KMS-11 (cell line): ENCODE results near the gene RBM20.

Experiments used
- H2AFZ ChIP-seq: fragments of 200-600 bp; sonication (generic); 2 replicates; pipeline ENCODE4 v1.6.1; 2016; ENCODE audit warnings: antibody characterized with exemption, mixed run types, low read depth
- H3K27ac ChIP-seq: fragments of 200-600 bp; sonication (generic); 2 replicates; pipeline ENCODE4 v1.6.1; 2016; ENCODE audit warnings: mild to moderate bottlenecking, mixed run types
- H3K27me3 ChIP-seq: fragments of 200-600 bp; sonication (generic); 2 replicates; pipeline ENCODE4 v1.6.1; 2017; ENCODE audit warnings: mild to moderate bottlenecking, low read depth, mixed run types, moderate library complexity; ENCODE audit not compliant: insufficient read depth
- H3K36me3 ChIP-seq: fragments of 200-600 bp; sonication (generic); 2 replicates; pipeline ENCODE4 v1.6.1; 2017; ENCODE audit warnings: mild to moderate bottlenecking, mixed run types; ENCODE audit not compliant: insufficient read depth
- H3K4me1 ChIP-seq: fragments of 200-600 bp; sonication (generic); 2 replicates; pipeline ENCODE4 v1.6.1; 2016; ENCODE audit warnings: mild to moderate bottlenecking, low read depth, mixed run types; ENCODE audit not compliant: poor library complexity, severe bottlenecking
- H3K4me2 ChIP-seq: fragments of 200-600 bp; sonication (generic); 2 replicates; pipeline ENCODE4 v1.7.0; 2016; ENCODE audit warnings: mild to moderate bottlenecking, mixed run types
- H3K4me3 ChIP-seq: fragments of 200-600 bp; sonication (generic); IDR thresholded peaks from 2 replicates; pipeline ENCODE4 v1.6.1; 2017; ENCODE audit warnings: low read depth, low read length, mixed read lengths; ENCODE audit not compliant: insufficient read depth
- H3K79me2 ChIP-seq: fragments of 200-600 bp; sonication (generic); 2 replicates; pipeline ENCODE4 v1.6.1; 2016; ENCODE audit warnings: low read depth, mixed run types; ENCODE audit not compliant: insufficient read depth
- H3K9ac ChIP-seq: fragments of 200-600 bp; sonication (generic); 2 replicates; pipeline ENCODE4 v1.6.1; 2016; ENCODE audit warnings: mild to moderate bottlenecking, mixed run types
- H4K20me1 ChIP-seq: fragments of 200-600 bp; sonication (generic); 2 replicates; pipeline ENCODE4 v1.6.1; 2016; ENCODE audit warnings: mild to moderate bottlenecking, mixed run types; ENCODE audit not compliant: insufficient read depth
- TF ChIP-seq, protein P1 (sequence below): fragments of 200-600 bp; sonication (generic); conservative IDR thresholded peaks from 2 replicates; pipeline ENCODE4 v1.6.1; 2017; ENCODE audit warnings: low read depth, mild to moderate bottlenecking, antibody characterized with exemption, low read length, moderate library complexity, mixed read lengths

RBM20 gene

DNA sequence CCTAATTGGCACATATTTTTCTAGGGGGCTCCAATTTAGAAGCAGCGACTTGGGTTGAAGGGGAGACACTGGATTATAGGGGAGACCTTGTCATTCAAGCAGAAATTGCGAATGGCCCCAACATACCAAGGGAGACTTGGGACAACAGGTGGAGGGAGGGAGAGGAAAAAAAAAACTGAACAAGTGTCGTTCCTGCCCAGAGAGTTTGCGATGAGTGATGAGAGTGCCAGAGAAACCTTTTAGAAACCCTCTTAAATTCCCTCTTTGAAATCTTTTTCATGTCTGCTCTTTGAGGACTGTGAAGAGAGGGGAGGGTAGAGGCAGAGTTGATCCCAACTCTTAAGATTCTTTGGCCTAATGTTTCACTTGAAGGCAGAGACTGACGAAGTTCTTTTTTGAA, 24.3 kb downstream of the RBM20 start:
- Histone ChIP-seq H3K9ac (no peak overlapping the region), H4K20me1 (no peaks in the 10 kb centered on the region), H3K27ac (no peak overlapping the region), H3K27me3 (no peaks in the 10 kb centered on the region), H3K4me1 (peaks cover 11% of the 10 kb centered on the region), H3K36me3 (no peaks in the 10 kb centered on the region), H3K4me3 (no peak overlapping the region), H3K4me2 (no peak overlapping the region), H2AFZ (no peak overlapping the region), H3K79me2 (no peaks in the 10 kb centered on the region)
- TF ChIP-seq, protein P1, sequence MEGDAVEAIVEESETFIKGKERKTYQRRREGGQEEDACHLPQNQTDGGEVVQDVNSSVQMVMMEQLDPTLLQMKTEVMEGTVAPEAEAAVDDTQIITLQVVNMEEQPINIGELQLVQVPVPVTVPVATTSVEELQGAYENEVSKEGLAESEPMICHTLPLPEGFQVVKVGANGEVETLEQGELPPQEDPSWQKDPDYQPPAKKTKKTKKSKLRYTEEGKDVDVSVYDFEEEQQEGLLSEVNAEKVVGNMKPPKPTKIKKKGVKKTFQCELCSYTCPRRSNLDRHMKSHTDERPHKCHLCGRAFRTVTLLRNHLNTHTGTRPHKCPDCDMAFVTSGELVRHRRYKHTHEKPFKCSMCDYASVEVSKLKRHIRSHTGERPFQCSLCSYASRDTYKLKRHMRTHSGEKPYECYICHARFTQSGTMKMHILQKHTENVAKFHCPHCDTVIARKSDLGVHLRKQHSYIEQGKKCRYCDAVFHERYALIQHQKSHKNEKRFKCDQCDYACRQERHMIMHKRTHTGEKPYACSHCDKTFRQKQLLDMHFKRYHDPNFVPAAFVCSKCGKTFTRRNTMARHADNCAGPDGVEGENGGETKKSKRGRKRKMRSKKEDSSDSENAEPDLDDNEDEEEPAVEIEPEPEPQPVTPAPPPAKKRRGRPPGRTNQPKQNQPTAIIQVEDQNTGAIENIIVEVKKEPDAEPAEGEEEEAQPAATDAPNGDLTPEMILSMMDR = no peak

DNA sequence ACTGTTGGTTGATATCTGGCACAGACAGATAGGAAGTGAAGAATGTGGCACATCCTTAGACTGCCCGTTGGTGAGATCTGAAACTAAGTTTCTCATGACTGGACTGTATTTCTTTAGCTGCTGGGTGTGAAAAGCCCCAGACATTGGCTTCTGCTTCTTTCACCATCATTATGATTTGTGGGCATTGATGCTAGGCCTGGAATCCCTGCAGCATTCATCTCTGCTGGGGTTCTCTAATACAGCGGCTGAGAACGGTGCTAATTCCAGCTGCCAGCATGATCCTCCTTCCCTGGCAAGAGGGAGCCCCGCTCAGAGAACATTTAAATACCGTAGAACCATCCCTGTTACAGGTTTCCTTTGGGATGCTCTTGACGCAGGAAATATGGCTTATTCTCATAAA, 26.2 kb downstream of the RBM20 start:
- no peaks in the 10 kb centered on the region for H3K27me3 ChIP-seq
- H3K4me2 ChIP-seq = no peak overlapping the region
- no peak overlapping the region for H3K27ac ChIP-seq
- no peaks in the 10 kb centered on the region for H3K79me2 ChIP-seq
- H4K20me1 ChIP-seq = no peaks in the 10 kb centered on the region
- no peak overlapping the region for H2AFZ ChIP-seq
- H3K4me1 ChIP-seq = peaks cover 11% of the 10 kb centered on the region
- no peaks in the 10 kb centered on the region for H3K36me3 ChIP-seq
- no peak overlapping the region for H3K9ac ChIP-seq
- TF ChIP-seq, protein P1 = no peak
- H3K4me3 ChIP-seq = no peak overlapping the region

- peak overlapping the region; percentile 95 for H2AFZ ChIP-seq
- no peaks in the 10 kb centered on the region for H3K79me2 ChIP-seq
- peaks cover 11% of the 10 kb centered on the region for H3K4me1 ChIP-seq
- H3K27me3 ChIP-seq = no peaks in the 10 kb centered on the region
- H3K4me3 ChIP-seq = peak overlapping the region; percentile 25
- peak overlapping the region; percentile 44 for H3K4me2 ChIP-seq
- TF ChIP-seq, protein P1 = peak; percentile 86
- H4K20me1 ChIP-seq = no peaks in the 10 kb centered on the region
- H3K9ac ChIP-seq = peak overlapping the region; percentile 82
- H3K36me3 ChIP-seq = no peaks in the 10 kb centered on the region
- H3K27ac ChIP-seq = peak overlapping the region; percentile 53; the same call in 1 of the 2 replicates
Observed at GRCh38 chr10:110671788-110672579, 27.8 kb downstream of the RBM20 start.

DNA sequence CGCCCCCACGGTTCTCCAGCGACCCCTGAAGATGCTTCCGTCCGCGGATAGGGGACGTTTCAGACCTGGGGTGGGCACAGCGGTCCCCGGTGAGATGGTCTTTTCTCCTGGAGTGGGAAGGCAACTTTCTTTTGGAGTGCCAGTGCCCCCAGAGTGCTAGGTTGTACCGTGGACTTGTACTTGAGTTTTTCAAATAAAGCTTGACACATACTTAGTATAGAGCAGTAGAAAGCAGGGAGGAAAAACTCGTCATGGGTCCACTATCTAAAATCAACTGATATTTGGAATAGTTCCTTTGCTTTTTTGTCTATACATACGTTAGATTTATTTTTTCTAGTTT, 28.4 kb downstream of the RBM20 start:
- TF ChIP-seq, protein P1 = no peak
- H3K27me3 ChIP-seq = no peaks in the 10 kb centered on the region
- H3K79me2 ChIP-seq = no peaks in the 10 kb centered on the region
- no peaks in the 10 kb centered on the region for H4K20me1 ChIP-seq
- H3K36me3 ChIP-seq = no peaks in the 10 kb centered on the region
- H3K4me2 ChIP-seq = peak overlapping the region; percentile 44
- peak overlapping the region; percentile 53; the same call in 1 of the 2 replicates for H3K27ac ChIP-seq
- H2AFZ ChIP-seq = peak overlapping the region; percentile 95
- peak overlapping the region; percentile 82 for H3K9ac ChIP-seq
- H3K4me3 ChIP-seq = peak overlapping the region; percentile 25
- H3K4me1 ChIP-seq = peaks cover 11% of the 10 kb centered on the region
